KMS-11 (cell line): ENCODE data around the gene MATR3.
A peak's percentile ranks its signal among the peaks of the same experiment; 100 is the strongest.

Experiments
- H2AFZ ChIP-seq: fragments of 200-600 bp; sonication (generic); 2 replicates; pipeline ENCODE4 v1.6.1; 2016; ENCODE audit warnings: antibody characterized with exemption, mixed run types, low read depth
- H3K27ac ChIP-seq: fragments of 200-600 bp; sonication (generic); 2 replicates; pipeline ENCODE4 v1.6.1; 2016; ENCODE audit warnings: mild to moderate bottlenecking, mixed run types
- H3K27me3 ChIP-seq: fragments of 200-600 bp; sonication (generic); 2 replicates; pipeline ENCODE4 v1.6.1; 2017; ENCODE audit warnings: mild to moderate bottlenecking, low read depth, mixed run types, moderate library complexity; ENCODE audit not compliant: insufficient read depth
- H3K36me3 ChIP-seq: fragments of 200-600 bp; sonication (generic); 2 replicates; pipeline ENCODE4 v1.6.1; 2017; ENCODE audit warnings: mild to moderate bottlenecking, mixed run types; ENCODE audit not compliant: insufficient read depth
- H3K4me1 ChIP-seq: fragments of 200-600 bp; sonication (generic); 2 replicates; pipeline ENCODE4 v1.6.1; 2016; ENCODE audit warnings: mild to moderate bottlenecking, low read depth, mixed run types; ENCODE audit not compliant: poor library complexity, severe bottlenecking
- H3K4me2 ChIP-seq: fragments of 200-600 bp; sonication (generic); 2 replicates; pipeline ENCODE4 v1.7.0; 2016; ENCODE audit warnings: mild to moderate bottlenecking, mixed run types
- H3K4me3 ChIP-seq: fragments of 200-600 bp; sonication (generic); IDR thresholded peaks from 2 replicates; pipeline ENCODE4 v1.6.1; 2017; ENCODE audit warnings: low read depth, low read length, mixed read lengths; ENCODE audit not compliant: insufficient read depth
- H3K79me2 ChIP-seq: fragments of 200-600 bp; sonication (generic); 2 replicates; pipeline ENCODE4 v1.6.1; 2016; ENCODE audit warnings: low read depth, mixed run types; ENCODE audit not compliant: insufficient read depth
- H3K9ac ChIP-seq: fragments of 200-600 bp; sonication (generic); 2 replicates; pipeline ENCODE4 v1.6.1; 2016; ENCODE audit warnings: mild to moderate bottlenecking, mixed run types
- H4K20me1 ChIP-seq: fragments of 200-600 bp; sonication (generic); 2 replicates; pipeline ENCODE4 v1.6.1; 2016; ENCODE audit warnings: mild to moderate bottlenecking, mixed run types; ENCODE audit not compliant: insufficient read depth
- TF ChIP-seq, protein P1 (sequence below): fragments of 200-600 bp; sonication (generic); conservative IDR thresholded peaks from 2 replicates; pipeline ENCODE4 v1.6.1; 2017; ENCODE audit warnings: low read depth, mild to moderate bottlenecking, antibody characterized with exemption, low read length, moderate library complexity, mixed read lengths

Gene MATR3

DNA sequence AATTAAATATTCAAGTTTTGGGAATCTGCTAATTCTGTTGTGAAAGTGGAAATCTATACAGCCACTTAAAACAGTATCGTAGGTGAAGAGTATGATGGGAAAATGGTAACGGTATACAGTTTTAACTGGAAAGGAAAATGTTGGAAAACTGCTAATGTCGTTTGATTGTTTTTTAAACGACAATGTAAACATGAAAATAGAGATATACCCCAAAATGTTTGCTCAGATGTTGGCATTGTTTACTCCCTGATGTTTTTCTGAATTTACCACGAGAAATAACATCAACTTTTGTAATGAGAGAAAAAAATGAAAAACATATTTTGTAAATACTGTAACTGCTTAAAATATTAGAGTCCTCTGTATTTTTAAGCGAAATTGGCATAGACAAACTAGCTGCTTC is 2.7 kb downstream of the MATR3 start:
- Histone ChIP-seq H3K79me2 (peaks cover 76% of the 10 kb centered on the region), H3K27ac (no peak overlapping the region), H3K4me3 (no peak overlapping the region), H2AFZ (no peak overlapping the region), H3K9ac (no peak overlapping the region), H4K20me1 (peaks cover 66% of the 10 kb centered on the region), H3K4me1 (peaks cover 64% of the 10 kb centered on the region), H3K4me2 (peak overlapping the region; percentile 84; the same call in 1 of the 2 replicates), H3K27me3 (no peaks in the 10 kb centered on the region), H3K36me3 (no peaks in the 10 kb centered on the region)
- TF ChIP-seq, protein P1, sequence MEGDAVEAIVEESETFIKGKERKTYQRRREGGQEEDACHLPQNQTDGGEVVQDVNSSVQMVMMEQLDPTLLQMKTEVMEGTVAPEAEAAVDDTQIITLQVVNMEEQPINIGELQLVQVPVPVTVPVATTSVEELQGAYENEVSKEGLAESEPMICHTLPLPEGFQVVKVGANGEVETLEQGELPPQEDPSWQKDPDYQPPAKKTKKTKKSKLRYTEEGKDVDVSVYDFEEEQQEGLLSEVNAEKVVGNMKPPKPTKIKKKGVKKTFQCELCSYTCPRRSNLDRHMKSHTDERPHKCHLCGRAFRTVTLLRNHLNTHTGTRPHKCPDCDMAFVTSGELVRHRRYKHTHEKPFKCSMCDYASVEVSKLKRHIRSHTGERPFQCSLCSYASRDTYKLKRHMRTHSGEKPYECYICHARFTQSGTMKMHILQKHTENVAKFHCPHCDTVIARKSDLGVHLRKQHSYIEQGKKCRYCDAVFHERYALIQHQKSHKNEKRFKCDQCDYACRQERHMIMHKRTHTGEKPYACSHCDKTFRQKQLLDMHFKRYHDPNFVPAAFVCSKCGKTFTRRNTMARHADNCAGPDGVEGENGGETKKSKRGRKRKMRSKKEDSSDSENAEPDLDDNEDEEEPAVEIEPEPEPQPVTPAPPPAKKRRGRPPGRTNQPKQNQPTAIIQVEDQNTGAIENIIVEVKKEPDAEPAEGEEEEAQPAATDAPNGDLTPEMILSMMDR: no peak

GRCh38 chr5:139296862-139297326 is 3.4 kb downstream of the MATR3 start:
- TF ChIP-seq, protein P1: no peak
- no peak overlapping the region for H2AFZ ChIP-seq
- peak overlapping the region; percentile 84; the same call in 1 of the 2 replicates for H3K4me2 ChIP-seq
- H3K9ac ChIP-seq: no peak overlapping the region
- H3K4me1 ChIP-seq: peaks cover 71% of the 10 kb centered on the region
- H3K27ac ChIP-seq: no peak overlapping the region
- no peaks in the 10 kb centered on the region for H3K27me3 ChIP-seq
- no peak overlapping the region for H3K4me3 ChIP-seq
- H4K20me1 ChIP-seq: peaks cover 73% of the 10 kb centered on the region
- peaks cover 83% of the 10 kb centered on the region for H3K79me2 ChIP-seq
- no peaks in the 10 kb centered on the region for H3K36me3 ChIP-seq

DNA sequence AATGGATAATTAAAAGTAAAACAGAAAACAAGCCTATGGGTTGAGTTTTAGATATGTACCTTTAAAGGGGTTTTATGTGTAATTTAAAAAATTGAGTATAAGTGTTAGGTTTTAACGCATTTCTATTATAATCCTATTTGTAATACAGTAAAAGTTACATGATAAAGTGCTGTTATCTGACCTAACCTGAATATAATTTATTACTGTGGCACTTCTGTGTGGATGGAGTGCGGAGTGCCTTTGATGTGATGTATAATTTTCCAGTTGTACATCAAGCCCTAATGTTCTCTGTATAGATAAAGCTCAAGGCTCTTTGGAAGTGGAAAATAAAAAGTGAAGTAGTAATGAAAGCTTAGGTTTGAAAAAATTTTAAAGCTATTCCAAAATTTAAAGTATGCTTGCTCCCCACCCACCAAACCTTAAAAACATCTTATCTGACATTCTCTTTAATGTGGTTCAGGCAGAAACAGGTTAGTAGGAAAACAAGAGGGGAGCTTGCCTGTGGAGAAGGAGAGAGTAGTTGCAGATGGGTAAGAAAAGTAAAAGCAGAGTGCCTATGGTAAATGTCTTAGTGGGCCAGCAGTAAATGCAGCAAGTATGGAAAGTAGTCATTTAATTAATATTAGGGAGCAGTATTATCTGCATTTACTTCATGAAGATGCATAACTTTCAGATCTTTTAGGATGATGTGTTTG is 4.0 kb downstream of the MATR3 start:
- H3K9ac ChIP-seq: no peak overlapping the region
- TF ChIP-seq, protein P1: no peak
- H4K20me1 ChIP-seq: peaks cover 80% of the 10 kb centered on the region
- peaks cover 78% of the 10 kb centered on the region for H3K4me1 ChIP-seq
- H3K79me2 ChIP-seq: peaks cover 90% of the 10 kb centered on the region
- H3K27ac ChIP-seq: no peak overlapping the region
- H3K27me3 ChIP-seq: no peaks in the 10 kb centered on the region
- H3K4me2 ChIP-seq: peak overlapping the region; percentile 19; the same call in 1 of the 2 replicates
- no peaks in the 10 kb centered on the region for H3K36me3 ChIP-seq
- H3K4me3 ChIP-seq: no peak overlapping the region
- no peak overlapping the region for H2AFZ ChIP-seq

DNA sequence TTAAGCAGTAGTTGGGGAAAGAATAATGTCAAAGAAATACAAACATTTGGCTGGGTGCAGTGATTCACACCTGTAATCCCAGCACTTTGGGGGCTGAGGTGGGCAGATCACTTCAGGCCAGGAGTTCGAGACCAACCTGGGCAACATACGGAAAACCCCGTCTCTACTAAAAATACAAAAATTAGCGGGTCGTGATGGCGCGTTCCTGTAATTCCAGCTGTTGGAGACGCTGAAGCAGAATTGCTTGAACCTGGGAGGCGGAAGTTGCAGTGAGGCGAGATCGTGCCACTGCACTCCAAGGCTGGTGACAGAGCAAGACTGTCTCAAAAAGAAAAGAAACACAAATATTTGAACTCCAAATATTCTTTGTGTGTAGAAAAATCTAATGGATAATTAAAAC is 4.7 kb downstream of the MATR3 start:
- Histone ChIP-seq H3K79me2 (peaks cover 96% of the 10 kb centered on the region), H4K20me1 (peaks cover 87% of the 10 kb centered on the region), H3K27me3 (no peaks in the 10 kb centered on the region), H3K4me2 (peak overlapping the region; percentile 17; the same call in 1 of the 2 replicates), H3K4me3 (no peak overlapping the region), H3K36me3 (no peaks in the 10 kb centered on the region), H2AFZ (no peak overlapping the region), H3K27ac (no peak overlapping the region), H3K4me1 (peaks cover 81% of the 10 kb centered on the region), H3K9ac (no peak overlapping the region)
- TF ChIP-seq, protein P1: no peak
